Measurements from ENCODE around the gene PLOD1. TPM values are rescaled to one million over a fixed set of nuclear protein-coding genes. Genes with fewer than 3 reads are reported as not detected.

Gene PLOD1
- total RNA-seq, 1 experiment from 2014 or later: 156 TPM

DNA sequence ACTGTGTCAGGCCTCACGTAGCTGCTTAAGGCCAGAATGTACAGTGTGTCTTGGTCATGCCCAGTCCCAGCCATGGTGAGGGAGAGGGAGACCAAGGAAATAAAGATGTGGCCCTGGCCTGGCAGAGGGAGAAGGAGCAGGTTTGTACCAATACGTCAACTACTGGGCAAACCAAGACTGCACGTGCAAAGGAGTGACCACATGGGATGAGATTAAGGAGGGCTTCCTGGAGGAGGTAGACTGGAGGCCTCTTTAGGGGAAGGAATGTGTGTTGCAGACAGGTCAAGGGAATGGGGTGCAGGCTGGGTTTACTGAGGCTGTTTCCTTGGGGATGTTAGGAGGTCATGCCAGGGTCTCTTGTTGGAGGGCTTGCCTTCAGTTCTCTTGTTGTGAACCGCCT is 7.8 kb downstream of the PLOD1 start:
- intact Hi-C loops (cut with micrococcal nuclease; ENCODE audit: unreplicated experiment): no loop called here
- ChIA-PET CTCF (no interaction called here), POLR2A (no interaction called here)
- H3K27ac ChIP-seq (ENCODE audit: low read length): no peak overlapping the region
- TF ChIP-seq TCF7L2 (IDR thresholded peaks at IDR 0.05; ENCODE audit: low read depth, low read length): no peak
- no peak for TF ChIP-seq POLR2AphosphoS5 (IDR thresholded peaks at IDR 0.05; ENCODE audit: low read depth, low read length)
- no peak for TF ChIP-seq SIN3A (IDR thresholded peaks at IDR 0.05; ENCODE audit: borderline replicate concordance, insufficient read depth, low read depth, low read length)
- TF ChIP-seq, protein P1, sequence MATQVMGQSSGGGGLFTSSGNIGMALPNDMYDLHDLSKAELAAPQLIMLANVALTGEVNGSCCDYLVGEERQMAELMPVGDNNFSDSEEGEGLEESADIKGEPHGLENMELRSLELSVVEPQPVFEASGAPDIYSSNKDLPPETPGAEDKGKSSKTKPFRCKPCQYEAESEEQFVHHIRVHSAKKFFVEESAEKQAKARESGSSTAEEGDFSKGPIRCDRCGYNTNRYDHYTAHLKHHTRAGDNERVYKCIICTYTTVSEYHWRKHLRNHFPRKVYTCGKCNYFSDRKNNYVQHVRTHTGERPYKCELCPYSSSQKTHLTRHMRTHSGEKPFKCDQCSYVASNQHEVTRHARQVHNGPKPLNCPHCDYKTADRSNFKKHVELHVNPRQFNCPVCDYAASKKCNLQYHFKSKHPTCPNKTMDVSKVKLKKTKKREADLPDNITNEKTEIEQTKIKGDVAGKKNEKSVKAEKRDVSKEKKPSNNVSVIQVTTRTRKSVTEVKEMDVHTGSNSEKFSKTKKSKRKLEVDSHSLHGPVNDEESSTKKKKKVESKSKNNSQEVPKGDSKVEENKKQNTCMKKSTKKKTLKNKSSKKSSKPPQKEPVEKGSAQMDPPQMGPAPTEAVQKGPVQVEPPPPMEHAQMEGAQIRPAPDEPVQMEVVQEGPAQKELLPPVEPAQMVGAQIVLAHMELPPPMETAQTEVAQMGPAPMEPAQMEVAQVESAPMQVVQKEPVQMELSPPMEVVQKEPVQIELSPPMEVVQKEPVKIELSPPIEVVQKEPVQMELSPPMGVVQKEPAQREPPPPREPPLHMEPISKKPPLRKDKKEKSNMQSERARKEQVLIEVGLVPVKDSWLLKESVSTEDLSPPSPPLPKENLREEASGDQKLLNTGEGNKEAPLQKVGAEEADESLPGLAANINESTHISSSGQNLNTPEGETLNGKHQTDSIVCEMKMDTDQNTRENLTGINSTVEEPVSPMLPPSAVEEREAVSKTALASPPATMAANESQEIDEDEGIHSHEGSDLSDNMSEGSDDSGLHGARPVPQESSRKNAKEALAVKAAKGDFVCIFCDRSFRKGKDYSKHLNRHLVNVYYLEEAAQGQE (IDR thresholded peaks at IDR 0.05; ENCODE audit: insufficient read depth in 1 of 2, low read depth in 2 of 2, low read length in 1 of 2): no peak
- no peak for TF ChIP-seq CTCF (IDR thresholded peaks at IDR 0.05)
- ATAC-seq: no peak
- no peaks in the 10 kb centered on the region for H3K36me3 ChIP-seq (ENCODE audit: control insufficient read depth, insufficient read depth, low read length)
- in situ Hi-C loops (cut with HindIII; ENCODE audit: low pct_unique_long_range_greater_than_20kb, low sequenced_read_pairs): no loop called here
- no peak for DNase-seq (ENCODE audit: low read depth, low spot score)
- H3K27me3 ChIP-seq (ENCODE audit: control insufficient read depth, insufficient read depth, low read length): no peaks in the 10 kb centered on the region
- BruUV-seq (replicated peaks): no TSS peak
- H3K9me3 ChIP-seq (ENCODE audit: control insufficient read depth, insufficient read depth, low read depth, low read length): no peaks in the 10 kb centered on the region; the same call in 1 of the 2 replicates
- H3K4me1 ChIP-seq (ENCODE audit: control insufficient read depth, insufficient read depth, low read length): peaks cover 10% of the 10 kb centered on the region
- H3K4me3 ChIP-seq (ENCODE audit: low read depth in 2 of 2, low read length in 2 of 2): no peak overlapping the region

- intact Hi-C loops (cut with micrococcal nuclease; ENCODE audit: unreplicated experiment) (no loop called here), in situ Hi-C loops (cut with HindIII; ENCODE audit: low pct_unique_long_range_greater_than_20kb, low sequenced_read_pairs) (no loop called here)
- H3K27ac ChIP-seq (ENCODE audit: low read length): no peak overlapping the region
Measured at GRCh38 chr1:11943619-11944018, 9.1 kb downstream of the PLOD1 start.

More at GRCh38 chr1:11943619-11944018, 9.1 kb downstream of the PLOD1 start:
- no peak for TF ChIP-seq CTCF (IDR thresholded peaks at IDR 0.05)
- TF ChIP-seq POLR2AphosphoS5 (IDR thresholded peaks at IDR 0.05; ENCODE audit: low read depth, low read length): no peak
- no peak for TF ChIP-seq TCF7L2 (IDR thresholded peaks at IDR 0.05; ENCODE audit: low read depth, low read length)
- TF ChIP-seq, protein P1 (IDR thresholded peaks at IDR 0.05; ENCODE audit: insufficient read depth in 1 of 2, low read depth in 2 of 2, low read length in 1 of 2): no peak
- TF ChIP-seq SIN3A (IDR thresholded peaks at IDR 0.05; ENCODE audit: borderline replicate concordance, insufficient read depth, low read depth, low read length): no peak
- ATAC-seq (no peak), DNase-seq (ENCODE audit: low read depth, low spot score) (no peak)
- Histone ChIP-seq H3K4me3 (ENCODE audit: low read depth in 2 of 2, low read length in 2 of 2) (no peak overlapping the region), H3K27me3 (ENCODE audit: control insufficient read depth, insufficient read depth, low read length) (no peaks in the 10 kb centered on the region), H3K4me1 (ENCODE audit: control insufficient read depth, insufficient read depth, low read length) (peaks cover 5% of the 10 kb centered on the region), H3K9me3 (ENCODE audit: control insufficient read depth, insufficient read depth, low read depth, low read length) (no peaks in the 10 kb centered on the region; the same call in 1 of the 2 replicates), H3K36me3 (ENCODE audit: control insufficient read depth, insufficient read depth, low read length) (no peaks in the 10 kb centered on the region)
- CTCF ChIA-PET: no interaction called here
- no TSS peak for BruUV-seq (replicated peaks)
- POLR2A ChIA-PET: interaction anchor here (1.6 kb wide), 1 partner anchor 34 kb away, joined by 3 read pairs; no protein-coding TSS in a partner anchor

Data from Panc1 (cell line).